HepG2 (cell line): ENCODE data around the gene ARL16. TPM values are rescaled to one million over a fixed set of nuclear protein-coding genes. Genes with fewer than 3 reads are reported as not detected.
A peak's percentile ranks its signal among the peaks of the same experiment; 100 is the strongest.

Experiments
- BHLHE40 ChIP-seq: IDR thresholded peaks from 2 replicates; pipeline ENCODE4 v1.6.1; 2011; ENCODE audit warnings: low read length, improper control_type of control experiment
- EP300 ChIP-seq, 3 experiments: sonication (generic) in 1 of 3; formaldehyde crosslinking in 1 of 3; IDR thresholded peaks; 2 replicates each; pipeline versions ENCODE4 v1.5.1 to v1.6.1; 2011 to 2020; ENCODE audit warnings: low read depth in 2 of 3, low read length in 2 of 3, borderline replicate concordance in 1 of 3, improper control_type of control experiment in 1 of 3, mild to moderate bottlenecking in 1 of 3, missing genetic modification reagents in 1 of 3, moderate library complexity in 1 of 3
- ETV5 ChIP-seq: IDR thresholded peaks from 2 replicates; pipeline ENCODE4 v1.6.1; 2018; ENCODE audit warnings: missing biosample characterization, missing genetic modification reagents, inconsistent platforms, borderline replicate concordance
- HCFC1 ChIP-seq: fragments of 150-350 bp; IDR thresholded peaks from 2 replicates; pipeline ENCODE4 v1.6.1; 2014; ENCODE audit warnings: low read depth, low read length
- RNF219 ChIP-seq: sonication (generic); formaldehyde crosslinking; IDR thresholded peaks from 2 replicates; pipeline ENCODE4 v1.5.0; 2020; ENCODE audit warnings: mild to moderate bottlenecking, missing genetic modification reagents
- SAFB2 ChIP-seq: sonication (generic); formaldehyde crosslinking; IDR thresholded peaks from 2 replicates; pipeline ENCODE4 v1.5.1; 2020; ENCODE audit warnings: missing genetic modification reagents, low read depth, mild to moderate bottlenecking, borderline replicate concordance
- SMAD3 ChIP-seq: sonication (generic); formaldehyde crosslinking; IDR thresholded peaks from 2 replicates; pipeline ENCODE4 v1.4.0; 2020; ENCODE audit warnings: missing genetic modification reagents
- TMF1 ChIP-seq: sonication (generic); formaldehyde crosslinking; IDR thresholded peaks from 2 replicates; pipeline ENCODE4 v1.8.1; 2022; ENCODE audit warnings: low read depth, missing genetic modification reagents
- ZFY ChIP-seq: sonication (generic); formaldehyde crosslinking; IDR thresholded peaks from 2 replicates; pipeline ENCODE4 v1.4.0; 2020; ENCODE audit warnings: missing genetic modification reagents
- ZNF142 ChIP-seq: sonication (generic); formaldehyde crosslinking; IDR thresholded peaks from 2 replicates; pipeline ENCODE4 v1.4.0; 2020; ENCODE audit warnings: missing genetic modification reagents
- ZNF230 ChIP-seq: sonication (generic); formaldehyde crosslinking; IDR thresholded peaks from 2 replicates; pipeline ENCODE4 v1.4.0; 2020; ENCODE audit warnings: mild to moderate bottlenecking, missing genetic modification reagents
- ZNF446 ChIP-seq: sonication (generic); formaldehyde crosslinking; IDR thresholded peaks from 2 replicates; pipeline ENCODE4 v1.5.0; 2020; ENCODE audit warnings: mild to moderate bottlenecking, missing genetic modification reagents
- ZNF609 ChIP-seq: sonication (generic); formaldehyde crosslinking; IDR thresholded peaks from 2 replicates; pipeline ENCODE4 v1.4.0; 2020; ENCODE audit warnings: mild to moderate bottlenecking, missing genetic modification reagents, borderline replicate concordance
- ZNF773 ChIP-seq: sonication (generic); formaldehyde crosslinking; IDR thresholded peaks from 2 replicates; pipeline ENCODE4 v1.4.0; 2020; ENCODE audit warnings: missing genetic modification reagents, borderline replicate concordance
- ZNF879 ChIP-seq: sonication (generic); formaldehyde crosslinking; IDR thresholded peaks from 2 replicates; pipeline ENCODE4 v1.8.1; 2023; ENCODE audit warnings: missing genetic modification reagents
- polyA plus RNA-seq, 8 experiments: library from polyadenylated mRNA; depleted of rRNA in 3 of 8; stranded (reverse) in 7 of 8; unstranded in 1 of 8; fragments of >200 nt; fragmentation: Illumina TruSeq in 4 of 8; extraction: Trizol in 4 of 8; gene quantifications; 2 replicates each; pipeline versions ENCODE4 v1.2.1 to v1.2.3, GENCODE V29; 2011 to 2016; ENCODE audit warnings: low read depth in 4 of 8, missing spikeins in 1 of 8, mixed read lengths in 1 of 8; ENCODE audit not compliant: insufficient read depth in 1 of 8
- total RNA-seq, 5 experiments: library from RNA; depleted of rRNA; stranded (reverse); fragments of >200 nt; fragmentation: Illumina TruSeq; extraction: Trizol; gene quantifications; 2 replicates each; pipeline ENCODE4 v1.2.3, GENCODE V29; 2016; ENCODE audit warnings: low read depth in 1 of 5

The ARL16 gene
- total and polyA plus RNA-seq, 2 of the 13 experiments (the other 11 are each of a cell fraction or from before 2014, with no cell fraction given) = 20.8 to 30.8 TPM

- peak; percentile 87; the same call in 1 of the 2 replicates for TF ChIP-seq ZNF773 (CRISPR knock-in tag)
- peak; percentile 90 for TF ChIP-seq ZNF142 (CRISPR knock-in tag)
- peak; percentile 61 for TF ChIP-seq ETV5 (CRISPR knock-in tag)
- peak; percentile 86; the same call in 1 of the 2 replicates for TF ChIP-seq ZNF446 (CRISPR knock-in tag)
- TF ChIP-seq EP300 (IDR thresholded peaks at IDR 0.05; ENCODE audit: low read depth in 2 of 2, low read length in 2 of 2) = no peak
- TF ChIP-seq EP300 (CRISPR knock-in tag; IDR thresholded peaks at IDR 0.05; ENCODE audit: borderline replicate concordance) = no peak
- peak; percentile 65; the same call in 1 of the 2 replicates for TF ChIP-seq SMAD3 (CRISPR knock-in tag)
- no peak; the same call in 1 of the 2 replicates for TF ChIP-seq TMF1
- peak; percentile 63; the same call in 1 of the 2 replicates for TF ChIP-seq SAFB2 (CRISPR knock-in tag)
- no peak for TF ChIP-seq ZNF609 (CRISPR knock-in tag)
- TF ChIP-seq ZNF230 (CRISPR knock-in tag) = peak; percentile 31
- TF ChIP-seq HCFC1 = peak; percentile 58
- TF ChIP-seq ZNF879 (CRISPR knock-in tag) = no peak
- peak; percentile 66 for TF ChIP-seq ZFY
- TF ChIP-seq RNF219 (CRISPR knock-in tag) = no peak
- no peak for TF ChIP-seq BHLHE40
Measured at GRCh38 chr17:81683584-81684441, at the start of gene ARL16, which contains the start of gene HGS (continued).
